Endothelial cell (in vitro differentiated cells): ENCODE results near the gene TMEM121. TPM values are rescaled to one million over a fixed set of nuclear protein-coding genes. Genes with fewer than 3 reads are reported as not detected.

Source experiments
- DNase-seq: peaks from one replicate; pipeline ENCODE4 v3.0.0; 2021; ENCODE audit warnings: low spot score
- H3K27ac Mint-ChIP-seq: one replicate; pipeline ENCODE4 v1.8.0; 2021; ENCODE audit warnings: mixed read lengths, inconsistent platforms; ENCODE audit not compliant: unreplicated experiment
- H3K27me3 Mint-ChIP-seq: one replicate; pipeline ENCODE4 v1.8.0; 2021; ENCODE audit warnings: mild to moderate bottlenecking, moderate library complexity, mixed read lengths, inconsistent platforms; ENCODE audit not compliant: unreplicated experiment
- H3K36me3 Mint-ChIP-seq: one replicate; pipeline ENCODE4 v1.8.0; 2021; ENCODE audit warnings: mild to moderate bottlenecking, low read depth, mixed read lengths, inconsistent platforms; ENCODE audit not compliant: unreplicated experiment
- H3K4me1 Mint-ChIP-seq: one replicate; pipeline ENCODE4 v1.8.0; 2021; ENCODE audit warnings: mild to moderate bottlenecking, mixed read lengths, inconsistent platforms; ENCODE audit not compliant: unreplicated experiment
- H3K4me3 Mint-ChIP-seq: one replicate; pipeline ENCODE4 v1.8.0; 2021; ENCODE audit warnings: mild to moderate bottlenecking, mixed read lengths, inconsistent platforms; ENCODE audit not compliant: unreplicated experiment
- H3K9me3 Mint-ChIP-seq: one replicate; pipeline ENCODE4 v1.8.0; 2021; ENCODE audit warnings: mixed read lengths, inconsistent platforms; ENCODE audit not compliant: unreplicated experiment
- CTCF ChIP-seq: fragments of 200-600 bp; sonication (generic); IDR thresholded peaks from one replicate; pipeline ENCODE4 v1.5.0; 2021; ENCODE audit warnings: antibody characterized with exemption; ENCODE audit not compliant: unreplicated experiment
- total RNA-seq: library from RNA; stranded (reverse); fragmentation: NEBNext Ultra II Directional; extraction: Animal tissue kit (Norgen Biotek cat#: 25700); gene quantifications from one replicate; pipeline ENCODE4 v1.2.1, GENCODE V29; 2021; ENCODE audit not compliant: unreplicated experiment

Gene TMEM121
- total RNA-seq, 1 donor from 2014 or later: 1.6 TPM

- H3K4me1 Mint-ChIP-seq: no peaks in the 10 kb centered on the region
- H3K27me3 Mint-ChIP-seq: peaks cover 9% of the 10 kb centered on the region
- DNase-seq: no peak
- H3K9me3 Mint-ChIP-seq: no peaks in the 10 kb centered on the region
- no peaks in the 10 kb centered on the region for H3K36me3 Mint-ChIP-seq
- TF ChIP-seq CTCF: no peak
- no peak overlapping the region for H3K4me3 Mint-ChIP-seq
- H3K27ac Mint-ChIP-seq: no peak overlapping the region
Observed at GRCh38 chr14:105496831-105497591, 29.4 kb upstream of the TMEM121 start.

GRCh38 chr14:105497671-105498429, 28.5 kb upstream of the TMEM121 start:
- H3K4me1 Mint-ChIP-seq: no peaks in the 10 kb centered on the region
- H3K36me3 Mint-ChIP-seq: no peaks in the 10 kb centered on the region
- H3K9me3 Mint-ChIP-seq: no peaks in the 10 kb centered on the region
- DNase-seq: no peak
- H3K27me3 Mint-ChIP-seq: peaks cover 11% of the 10 kb centered on the region
- H3K27ac Mint-ChIP-seq: no peak overlapping the region
- no peak overlapping the region for H3K4me3 Mint-ChIP-seq
- TF ChIP-seq CTCF: no peak

- Mint-ChIP-seq H3K9me3 (no peaks in the 10 kb centered on the region), H3K27me3 (peaks cover 10% of the 10 kb centered on the region), H3K4me1 (no peaks in the 10 kb centered on the region), H3K36me3 (no peaks in the 10 kb centered on the region), H3K4me3 (no peak overlapping the region), H3K27ac (no peak overlapping the region)
- DNase-seq: no peak
- no peak for TF ChIP-seq CTCF
Observed at GRCh38 chr14:105498430-105499255, 27.7 kb upstream of the TMEM121 start.

GRCh38 chr14:105499256-105500035, 26.9 kb upstream of the TMEM121 start:
- no peaks in the 10 kb centered on the region for H3K4me1 Mint-ChIP-seq
- H3K27me3 Mint-ChIP-seq: peaks cover 8% of the 10 kb centered on the region
- H3K36me3 Mint-ChIP-seq: no peaks in the 10 kb centered on the region
- no peak overlapping the region for H3K27ac Mint-ChIP-seq
- H3K9me3 Mint-ChIP-seq: no peaks in the 10 kb centered on the region
- no peak for TF ChIP-seq CTCF
- DNase-seq: no peak
- H3K4me3 Mint-ChIP-seq: no peak overlapping the region
